ENCODE measurements around the gene SLC38A10.
A peak's percentile ranks its signal among the peaks of the same experiment; 100 is the strongest.

GRCh38 chr17:81322271-81323082 is 27.4 kb upstream of the SLC38A10 start:
- TF ChIP-seq, protein P1, sequence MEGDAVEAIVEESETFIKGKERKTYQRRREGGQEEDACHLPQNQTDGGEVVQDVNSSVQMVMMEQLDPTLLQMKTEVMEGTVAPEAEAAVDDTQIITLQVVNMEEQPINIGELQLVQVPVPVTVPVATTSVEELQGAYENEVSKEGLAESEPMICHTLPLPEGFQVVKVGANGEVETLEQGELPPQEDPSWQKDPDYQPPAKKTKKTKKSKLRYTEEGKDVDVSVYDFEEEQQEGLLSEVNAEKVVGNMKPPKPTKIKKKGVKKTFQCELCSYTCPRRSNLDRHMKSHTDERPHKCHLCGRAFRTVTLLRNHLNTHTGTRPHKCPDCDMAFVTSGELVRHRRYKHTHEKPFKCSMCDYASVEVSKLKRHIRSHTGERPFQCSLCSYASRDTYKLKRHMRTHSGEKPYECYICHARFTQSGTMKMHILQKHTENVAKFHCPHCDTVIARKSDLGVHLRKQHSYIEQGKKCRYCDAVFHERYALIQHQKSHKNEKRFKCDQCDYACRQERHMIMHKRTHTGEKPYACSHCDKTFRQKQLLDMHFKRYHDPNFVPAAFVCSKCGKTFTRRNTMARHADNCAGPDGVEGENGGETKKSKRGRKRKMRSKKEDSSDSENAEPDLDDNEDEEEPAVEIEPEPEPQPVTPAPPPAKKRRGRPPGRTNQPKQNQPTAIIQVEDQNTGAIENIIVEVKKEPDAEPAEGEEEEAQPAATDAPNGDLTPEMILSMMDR (IDR thresholded peaks at IDR 0.05): peak; percentile 56
- TF ChIP-seq EZH2phosphoT487 (IDR thresholded peaks at IDR 0.05; ENCODE audit: borderline replicate concordance, low read depth): no peak
- no peak for TF ChIP-seq MXI1 (IDR thresholded peaks at IDR 0.05; ENCODE audit: low read depth, low read length)
- TF ChIP-seq RAD21 (IDR thresholded peaks at IDR 0.05; ENCODE audit: low read length): peak; percentile 43
- no peak for TF ChIP-seq POLR2AphosphoS5 (IDR thresholded peaks at IDR 0.05; ENCODE audit: low read depth, low read length)
- TF ChIP-seq TAF1 (IDR thresholded peaks at IDR 0.05; ENCODE audit: borderline replicate concordance, low read depth, low read length): no peak
- no peak for TF ChIP-seq RCOR1 (IDR thresholded peaks at IDR 0.05; ENCODE audit: low read length)
- TF ChIP-seq TCF12 (IDR thresholded peaks at IDR 0.05): no peak
- no peak for TF ChIP-seq ZBTB33 (IDR thresholded peaks at IDR 0.05; ENCODE audit: borderline replicate concordance, low read depth)
- no peak for TF ChIP-seq NRF1 (IDR thresholded peaks at IDR 0.05; ENCODE audit: low read depth, low read length)

Measured in SK-N-SH (cell line).